Peyer's patch (tissue), 4 donors: ENCODE measurements around the gene SFTPA2. TPM values are rescaled to one million over a fixed set of nuclear protein-coding genes. Genes with fewer than 3 reads are reported as not detected.
"Not testable (repeated sequence)": the region's sequence is repeated elsewhere in the genome, so short reads cannot be mapped to it uniquely, and the experiment has no call there.

Experiments used
- DNase-seq, 3 donors: peaks; one replicate each; pipeline ENCODE4 v3.0.0-alpha.2; 2017 to 2019
- H3K27ac ChIP-seq, 4 donors: fragments of 200-600 bp; sonication (generic); one replicate each; pipeline ENCODE4 v1.5.1; 2016 to 2019
- H3K27me3 ChIP-seq, 2 donors: fragments of 200-600 bp; sonication (generic); one replicate each; pipeline ENCODE4 v1.5.1; 2019
- H3K36me3 ChIP-seq, 3 donors: fragments of 200-600 bp; sonication (generic); one replicate each; pipeline ENCODE4 v1.5.1; 2016 to 2019
- H3K4me1 ChIP-seq, 4 donors: fragments of 200-600 bp; sonication (generic); one replicate each; pipeline ENCODE4 v1.5.1; 2016 to 2019
- H3K4me3 ChIP-seq, 4 donors: fragments of 200-600 bp; sonication (generic); 1 replicate in 3 of 4; 2 replicates in 1 of 4; pipeline ENCODE4 v1.5.1; 2016 to 2019; ENCODE audit warnings: mild to moderate bottlenecking in 1 of 4
- H3K9me3 ChIP-seq, 4 donors: fragments of 200-600 bp; sonication (generic); one replicate each; pipeline ENCODE4 v1.5.1; 2016 to 2019; ENCODE audit warnings: mild to moderate bottlenecking in 1 of 4
- POLR2A ChIP-seq, 2 donors: fragments of 450-650 bp; IDR thresholded peaks; one replicate each; pipeline ENCODE4 v1.5.1; 2017; ENCODE audit warnings: antibody characterized with exemption in 2 of 2, mild to moderate bottlenecking in 2 of 2, moderate library complexity in 2 of 2
- total RNA-seq, 4 donors: library from RNA; depleted of rRNA; stranded (reverse); fragments of >200 nt; gene quantifications; one replicate each; pipeline ENCODE4 v1.1.0, GENCODE V29; 2016
- TF ChIP-seq, protein P1 (sequence below), 6 experiments: fragments of 450-650 bp in 4 of 6; fragments of 200-600 bp in 2 of 6; sonication (generic) in 1 of 6; IDR thresholded peaks; one replicate each; pipeline ENCODE4 v1.5.1; 2017 to 2019; ENCODE audit warnings: antibody characterized with exemption in 6 of 6, mild to moderate bottlenecking in 3 of 6, moderate library complexity in 1 of 6

Gene SFTPA2
- total RNA-seq, 4 donors from 2014 or later = not detected

DNA sequence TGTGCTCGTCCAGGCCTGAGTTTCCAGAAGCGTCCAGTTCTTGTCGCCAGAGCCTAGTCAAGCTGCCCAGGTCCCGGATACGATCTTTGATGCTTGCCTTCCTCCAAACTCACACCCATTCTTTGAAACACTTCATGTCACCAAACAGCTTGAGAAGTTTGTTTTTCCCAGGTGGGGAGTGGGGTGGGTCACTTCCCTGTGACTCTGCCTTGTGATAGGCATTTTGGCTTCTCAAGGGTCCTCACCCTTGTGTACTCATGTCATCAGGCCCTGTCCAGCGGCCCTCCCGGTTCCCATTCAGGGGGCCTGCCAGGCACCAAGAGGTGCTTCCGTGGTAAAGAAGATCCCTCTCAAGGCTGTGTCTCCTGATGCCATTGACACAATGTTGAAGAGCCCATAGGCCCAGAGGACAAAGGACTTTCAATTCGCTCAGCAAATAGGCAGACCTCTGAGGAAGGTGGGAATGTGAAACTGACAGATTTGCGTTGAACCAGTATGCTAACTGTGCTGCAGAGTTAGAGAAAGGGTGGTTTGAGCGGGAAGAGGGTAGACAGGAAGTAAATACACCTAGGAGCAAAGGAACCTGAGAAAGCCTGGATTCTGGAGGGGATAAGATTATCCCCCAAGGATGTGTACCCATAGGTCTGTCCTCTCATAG is 25.8 kb upstream of the SFTPA2 start:
- Histone ChIP-seq H3K27me3 (no peaks in the 10 kb centered on the region), H3K4me1 (no peaks in the 10 kb centered on the region), H3K4me3 (no peak overlapping the region), H3K27ac (no peak overlapping the region), H3K36me3 (no peaks in the 10 kb centered on the region), H3K9me3 (no peaks in the 10 kb centered on the region)
- TF ChIP-seq POLR2A (IDR thresholded peaks at IDR 0.05) = no peak
- TF ChIP-seq, protein P1, sequence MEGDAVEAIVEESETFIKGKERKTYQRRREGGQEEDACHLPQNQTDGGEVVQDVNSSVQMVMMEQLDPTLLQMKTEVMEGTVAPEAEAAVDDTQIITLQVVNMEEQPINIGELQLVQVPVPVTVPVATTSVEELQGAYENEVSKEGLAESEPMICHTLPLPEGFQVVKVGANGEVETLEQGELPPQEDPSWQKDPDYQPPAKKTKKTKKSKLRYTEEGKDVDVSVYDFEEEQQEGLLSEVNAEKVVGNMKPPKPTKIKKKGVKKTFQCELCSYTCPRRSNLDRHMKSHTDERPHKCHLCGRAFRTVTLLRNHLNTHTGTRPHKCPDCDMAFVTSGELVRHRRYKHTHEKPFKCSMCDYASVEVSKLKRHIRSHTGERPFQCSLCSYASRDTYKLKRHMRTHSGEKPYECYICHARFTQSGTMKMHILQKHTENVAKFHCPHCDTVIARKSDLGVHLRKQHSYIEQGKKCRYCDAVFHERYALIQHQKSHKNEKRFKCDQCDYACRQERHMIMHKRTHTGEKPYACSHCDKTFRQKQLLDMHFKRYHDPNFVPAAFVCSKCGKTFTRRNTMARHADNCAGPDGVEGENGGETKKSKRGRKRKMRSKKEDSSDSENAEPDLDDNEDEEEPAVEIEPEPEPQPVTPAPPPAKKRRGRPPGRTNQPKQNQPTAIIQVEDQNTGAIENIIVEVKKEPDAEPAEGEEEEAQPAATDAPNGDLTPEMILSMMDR (IDR thresholded peaks at IDR 0.05) = no peak
- DNase-seq = no peak

DNA sequence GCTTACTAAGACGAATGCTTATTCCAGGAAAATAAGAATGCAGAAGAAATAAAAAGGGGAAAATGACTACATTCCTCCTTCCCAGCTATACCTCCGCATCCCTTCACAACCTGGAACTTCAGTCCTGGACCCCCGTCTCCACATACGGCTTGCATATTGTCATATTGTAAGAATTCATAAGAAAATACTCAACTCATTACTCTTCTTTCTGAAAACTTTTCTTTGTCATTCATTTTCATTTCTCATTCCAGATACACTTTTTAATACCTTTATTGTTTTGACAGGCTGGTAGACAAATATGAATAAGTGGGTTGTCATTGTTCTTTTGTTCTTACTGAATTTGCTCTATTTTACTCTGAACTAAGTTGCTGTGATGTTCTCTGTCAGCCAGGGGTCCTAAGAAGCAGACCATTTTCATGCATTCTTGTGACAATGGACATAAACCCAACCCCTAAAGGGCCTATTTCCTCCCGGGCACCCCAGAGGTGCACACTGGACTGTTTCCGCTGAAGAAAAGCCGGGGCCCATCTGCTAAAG is 23.3 kb upstream of the SFTPA2 start:
- Histone ChIP-seq H3K27ac (no peak overlapping the region), H3K4me1 (no peaks in the 10 kb centered on the region), H3K4me3 (no peak overlapping the region), H3K27me3 (no peaks in the 10 kb centered on the region), H3K36me3 (no peaks in the 10 kb centered on the region), H3K9me3 (no peaks in the 10 kb centered on the region)
- no peak for DNase-seq
- no peak for TF ChIP-seq POLR2A (IDR thresholded peaks at IDR 0.05)
- TF ChIP-seq, protein P1 (IDR thresholded peaks at IDR 0.05) = no peak

DNA sequence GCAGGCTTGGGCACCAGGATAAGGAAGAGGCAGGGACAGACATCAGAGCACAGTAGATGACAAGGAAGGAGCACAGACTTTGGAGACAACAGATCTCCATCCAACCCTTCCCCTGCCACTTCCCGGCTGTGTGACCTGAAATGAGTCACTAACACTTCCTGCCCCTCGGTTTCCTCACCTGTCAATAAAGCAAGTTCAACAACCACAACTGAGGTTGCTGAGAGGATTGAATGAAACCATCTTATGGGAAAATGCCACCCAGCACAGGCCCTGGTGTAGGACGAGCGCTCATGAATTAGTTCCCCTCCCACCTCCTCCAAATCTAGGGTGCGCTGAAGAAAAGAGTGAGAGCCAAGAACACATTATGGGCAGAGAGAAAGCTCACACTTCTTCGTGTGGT is 22.7 kb upstream of the SFTPA2 start:
- not testable (repeated sequence) for H3K4me1 ChIP-seq, H3K27ac ChIP-seq, H3K9me3 ChIP-seq, H3K27me3 ChIP-seq, DNase-seq, H3K36me3 ChIP-seq, H3K4me3 ChIP-seq

DNA sequence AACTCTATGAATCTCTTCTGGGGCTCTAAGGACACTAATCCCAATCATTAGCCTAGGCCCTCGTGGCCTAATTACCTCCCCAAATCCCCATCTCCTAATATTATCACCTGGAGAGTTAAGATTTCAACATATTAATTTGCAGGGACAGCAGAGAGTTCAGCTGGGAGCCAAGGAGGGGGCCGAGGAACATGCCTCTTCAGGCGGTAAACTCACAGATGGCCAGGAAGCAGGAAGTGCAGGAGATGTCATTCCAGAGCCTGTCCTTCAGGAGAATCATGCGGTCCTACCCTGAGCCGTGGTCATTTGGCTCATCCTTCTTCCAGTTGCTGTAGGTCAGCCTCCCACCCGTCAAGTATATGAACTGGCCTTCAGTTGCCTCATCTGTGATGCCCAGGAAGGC is 21.9 kb upstream of the SFTPA2 start:
- no peak for DNase-seq
- Histone ChIP-seq H3K36me3 (no peaks in the 10 kb centered on the region), H3K4me3 (no peak overlapping the region), H3K9me3 (no peaks in the 10 kb centered on the region), H3K27ac (no peak overlapping the region), H3K4me1 (no peaks in the 10 kb centered on the region), H3K27me3 (no peaks in the 10 kb centered on the region)
- TF ChIP-seq POLR2A (IDR thresholded peaks at IDR 0.05) = no peak
- TF ChIP-seq, protein P1 (IDR thresholded peaks at IDR 0.05) = no peak

DNA sequence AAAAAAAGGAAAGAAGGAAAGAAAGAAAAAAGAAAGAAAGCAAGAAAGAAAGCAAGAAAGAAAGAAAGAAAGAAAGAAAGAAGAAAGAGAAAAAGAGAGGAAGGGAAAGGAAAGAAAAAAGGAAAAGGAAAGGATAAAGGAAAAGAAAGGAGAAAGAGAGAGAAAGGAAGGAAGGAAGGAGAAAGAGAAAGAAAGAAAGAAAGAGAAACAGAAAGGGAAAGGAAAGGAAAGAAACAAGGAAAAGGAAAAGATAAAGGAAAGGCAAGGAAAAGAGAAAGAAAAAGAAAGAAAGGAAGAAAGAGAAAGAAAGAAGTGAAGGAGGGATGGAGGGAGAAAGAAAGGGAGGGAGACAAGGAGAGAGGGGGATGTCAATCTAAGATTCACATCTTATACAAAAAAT is 20.8 kb upstream of the SFTPA2 start:
- Histone ChIP-seq H3K4me3 (no peak overlapping the region), H3K36me3 (no peaks in the 10 kb centered on the region), H3K27ac (no peak overlapping the region), H3K9me3 (no peaks in the 10 kb centered on the region), H3K27me3 (no peaks in the 10 kb centered on the region), H3K4me1 (no peaks in the 10 kb centered on the region)
- TF ChIP-seq, protein P1 (IDR thresholded peaks at IDR 0.05) = no peak
- TF ChIP-seq POLR2A (IDR thresholded peaks at IDR 0.05) = no peak
- DNase-seq = no peak

DNA sequence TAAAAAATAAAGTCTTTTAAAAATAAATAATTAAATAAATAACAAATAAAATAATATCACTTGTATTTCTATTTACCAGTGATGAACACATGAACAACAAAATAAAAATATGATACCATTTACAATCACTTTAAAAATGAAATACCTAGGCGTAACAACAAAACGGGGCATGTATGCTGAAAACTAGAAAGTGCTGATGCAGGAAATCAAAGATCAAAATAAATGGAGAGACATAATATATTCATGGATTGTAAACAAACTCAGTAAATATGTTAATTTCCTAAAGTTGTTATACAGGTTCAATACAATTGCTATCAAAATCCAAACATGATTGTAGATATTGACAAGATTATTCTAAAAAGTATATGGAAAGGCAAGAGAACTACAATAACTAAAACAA is 19.2 kb upstream of the SFTPA2 start:
- no peak for DNase-seq
- H3K27me3 ChIP-seq = no peaks in the 10 kb centered on the region
- H3K36me3 ChIP-seq = no peaks in the 10 kb centered on the region
- H3K4me1 ChIP-seq = no peaks in the 10 kb centered on the region
- TF ChIP-seq, protein P1 (IDR thresholded peaks at IDR 0.05) = no peak
- TF ChIP-seq POLR2A (IDR thresholded peaks at IDR 0.05) = no peak
- H3K4me3 ChIP-seq = no peak overlapping the region
- no peaks in the 10 kb centered on the region for H3K9me3 ChIP-seq
- no peak overlapping the region for H3K27ac ChIP-seq

DNA sequence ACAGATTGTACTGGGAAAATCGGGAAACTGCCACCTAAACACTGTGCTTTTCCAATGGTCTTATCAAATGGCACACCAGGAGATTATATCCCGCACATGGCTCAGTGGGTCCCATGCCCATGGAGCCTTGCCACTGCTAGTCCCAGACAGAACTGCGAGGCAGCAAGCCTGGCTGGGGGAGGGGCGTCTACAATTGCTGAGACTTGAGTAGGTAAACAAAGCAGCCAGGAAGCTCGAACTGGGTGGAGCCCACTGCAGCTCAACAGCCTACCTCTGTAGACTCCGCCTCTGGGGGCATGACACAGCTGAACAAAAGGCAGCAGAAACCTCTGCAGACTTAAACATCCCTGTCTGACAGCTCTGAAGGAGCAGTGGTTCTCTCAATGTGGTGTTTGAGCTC is 10.4 kb upstream of the SFTPA2 start:
- not testable (repeated sequence) for H3K27ac ChIP-seq, H3K27me3 ChIP-seq, H3K36me3 ChIP-seq, H3K4me3 ChIP-seq, DNase-seq, H3K9me3 ChIP-seq, H3K4me1 ChIP-seq
